ENCODE data around the gene CMPK2.

DNA sequence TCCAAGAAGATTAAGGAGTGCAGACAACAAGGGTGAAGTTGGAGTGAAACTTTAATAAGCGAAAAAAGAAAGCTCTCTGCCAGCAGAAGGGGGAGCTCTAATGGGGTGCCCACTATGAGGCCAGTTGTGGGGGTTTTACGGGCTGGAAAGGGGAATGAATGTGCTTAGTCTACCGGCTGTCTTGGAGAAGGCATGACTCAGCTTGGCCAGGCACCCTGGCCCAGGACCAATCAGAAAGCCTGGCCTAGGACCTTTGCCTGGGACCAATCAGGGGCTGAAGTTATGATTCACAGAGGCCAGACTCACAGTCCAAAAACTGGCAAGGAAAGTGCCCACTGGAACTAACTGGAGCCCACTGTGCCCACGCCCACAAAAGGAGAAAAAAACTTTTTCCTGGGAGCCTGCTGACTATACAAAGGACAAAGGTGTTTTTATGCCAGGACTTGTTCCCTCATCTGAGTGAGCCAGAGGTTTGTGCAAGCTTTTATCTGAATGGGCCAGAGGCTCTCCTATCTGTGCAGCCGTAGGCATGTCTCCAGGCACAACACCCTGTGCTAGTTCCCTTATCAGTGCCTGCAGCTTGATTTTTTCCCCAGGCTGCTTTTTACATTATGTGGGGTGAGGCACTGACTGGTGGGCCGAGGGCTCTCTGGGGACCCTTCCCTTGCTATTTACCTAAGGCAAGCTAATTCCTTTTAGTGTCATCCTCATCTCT lies 18.6 kb downstream of the CMPK2 start:
- TF ChIP-seq, protein P1, sequence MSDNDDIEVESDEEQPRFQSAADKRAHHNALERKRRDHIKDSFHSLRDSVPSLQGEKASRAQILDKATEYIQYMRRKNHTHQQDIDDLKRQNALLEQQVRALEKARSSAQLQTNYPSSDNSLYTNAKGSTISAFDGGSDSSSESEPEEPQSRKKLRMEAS (IDR thresholded peaks at IDR 0.05; ENCODE audit: low read depth, low read length) = no peak
- TF ChIP-seq, protein P2, sequence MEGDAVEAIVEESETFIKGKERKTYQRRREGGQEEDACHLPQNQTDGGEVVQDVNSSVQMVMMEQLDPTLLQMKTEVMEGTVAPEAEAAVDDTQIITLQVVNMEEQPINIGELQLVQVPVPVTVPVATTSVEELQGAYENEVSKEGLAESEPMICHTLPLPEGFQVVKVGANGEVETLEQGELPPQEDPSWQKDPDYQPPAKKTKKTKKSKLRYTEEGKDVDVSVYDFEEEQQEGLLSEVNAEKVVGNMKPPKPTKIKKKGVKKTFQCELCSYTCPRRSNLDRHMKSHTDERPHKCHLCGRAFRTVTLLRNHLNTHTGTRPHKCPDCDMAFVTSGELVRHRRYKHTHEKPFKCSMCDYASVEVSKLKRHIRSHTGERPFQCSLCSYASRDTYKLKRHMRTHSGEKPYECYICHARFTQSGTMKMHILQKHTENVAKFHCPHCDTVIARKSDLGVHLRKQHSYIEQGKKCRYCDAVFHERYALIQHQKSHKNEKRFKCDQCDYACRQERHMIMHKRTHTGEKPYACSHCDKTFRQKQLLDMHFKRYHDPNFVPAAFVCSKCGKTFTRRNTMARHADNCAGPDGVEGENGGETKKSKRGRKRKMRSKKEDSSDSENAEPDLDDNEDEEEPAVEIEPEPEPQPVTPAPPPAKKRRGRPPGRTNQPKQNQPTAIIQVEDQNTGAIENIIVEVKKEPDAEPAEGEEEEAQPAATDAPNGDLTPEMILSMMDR (IDR thresholded peaks at IDR 0.05 in 2 of 3, conservative IDR thresholded peaks at IDR 0.05 in 1 of 3; ENCODE audit: control insufficient read depth in 2 of 3, extremely low read depth in 1 of 3, insufficient read depth in 1 of 3, low read depth in 3 of 3, low read length in 3 of 3) = no peak
- TF ChIP-seq MEF2A (IDR thresholded peaks at IDR 0.05; ENCODE audit: insufficient read depth, low read depth, low read length) = no peak
- TF ChIP-seq, protein P3, sequence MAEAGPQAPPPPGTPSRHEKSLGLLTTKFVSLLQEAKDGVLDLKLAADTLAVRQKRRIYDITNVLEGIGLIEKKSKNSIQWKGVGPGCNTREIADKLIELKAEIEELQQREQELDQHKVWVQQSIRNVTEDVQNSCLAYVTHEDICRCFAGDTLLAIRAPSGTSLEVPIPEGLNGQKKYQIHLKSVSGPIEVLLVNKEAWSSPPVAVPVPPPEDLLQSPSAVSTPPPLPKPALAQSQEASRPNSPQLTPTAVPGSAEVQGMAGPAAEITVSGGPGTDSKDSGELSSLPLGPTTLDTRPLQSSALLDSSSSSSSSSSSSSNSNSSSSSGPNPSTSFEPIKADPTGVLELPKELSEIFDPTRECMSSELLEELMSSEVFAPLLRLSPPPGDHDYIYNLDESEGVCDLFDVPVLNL (IDR thresholded peaks at IDR 0.05; ENCODE audit: low read depth, low read length) = no peak
- TF ChIP-seq EZH2 (IDR thresholded peaks at IDR 0.05; ENCODE audit: borderline replicate concordance, control insufficient read depth, low read depth, low read length) = no peak
- no peak for TF ChIP-seq RAD21 (IDR thresholded peaks at IDR 0.05; ENCODE audit: insufficient read depth, low read depth, low read length)
- TF ChIP-seq, protein P4, sequence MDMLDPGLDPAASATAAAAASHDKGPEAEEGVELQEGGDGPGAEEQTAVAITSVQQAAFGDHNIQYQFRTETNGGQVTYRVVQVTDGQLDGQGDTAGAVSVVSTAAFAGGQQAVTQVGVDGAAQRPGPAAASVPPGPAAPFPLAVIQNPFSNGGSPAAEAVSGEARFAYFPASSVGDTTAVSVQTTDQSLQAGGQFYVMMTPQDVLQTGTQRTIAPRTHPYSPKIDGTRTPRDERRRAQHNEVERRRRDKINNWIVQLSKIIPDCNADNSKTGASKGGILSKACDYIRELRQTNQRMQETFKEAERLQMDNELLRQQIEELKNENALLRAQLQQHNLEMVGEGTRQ (IDR thresholded peaks at IDR 0.05; ENCODE audit: borderline replicate concordance, low read depth, low read length) = no peak
- TF ChIP-seq TAF1 (IDR thresholded peaks at IDR 0.05; ENCODE audit: borderline replicate concordance, low read depth, low read length) = no peak
- TF ChIP-seq, protein P5, sequence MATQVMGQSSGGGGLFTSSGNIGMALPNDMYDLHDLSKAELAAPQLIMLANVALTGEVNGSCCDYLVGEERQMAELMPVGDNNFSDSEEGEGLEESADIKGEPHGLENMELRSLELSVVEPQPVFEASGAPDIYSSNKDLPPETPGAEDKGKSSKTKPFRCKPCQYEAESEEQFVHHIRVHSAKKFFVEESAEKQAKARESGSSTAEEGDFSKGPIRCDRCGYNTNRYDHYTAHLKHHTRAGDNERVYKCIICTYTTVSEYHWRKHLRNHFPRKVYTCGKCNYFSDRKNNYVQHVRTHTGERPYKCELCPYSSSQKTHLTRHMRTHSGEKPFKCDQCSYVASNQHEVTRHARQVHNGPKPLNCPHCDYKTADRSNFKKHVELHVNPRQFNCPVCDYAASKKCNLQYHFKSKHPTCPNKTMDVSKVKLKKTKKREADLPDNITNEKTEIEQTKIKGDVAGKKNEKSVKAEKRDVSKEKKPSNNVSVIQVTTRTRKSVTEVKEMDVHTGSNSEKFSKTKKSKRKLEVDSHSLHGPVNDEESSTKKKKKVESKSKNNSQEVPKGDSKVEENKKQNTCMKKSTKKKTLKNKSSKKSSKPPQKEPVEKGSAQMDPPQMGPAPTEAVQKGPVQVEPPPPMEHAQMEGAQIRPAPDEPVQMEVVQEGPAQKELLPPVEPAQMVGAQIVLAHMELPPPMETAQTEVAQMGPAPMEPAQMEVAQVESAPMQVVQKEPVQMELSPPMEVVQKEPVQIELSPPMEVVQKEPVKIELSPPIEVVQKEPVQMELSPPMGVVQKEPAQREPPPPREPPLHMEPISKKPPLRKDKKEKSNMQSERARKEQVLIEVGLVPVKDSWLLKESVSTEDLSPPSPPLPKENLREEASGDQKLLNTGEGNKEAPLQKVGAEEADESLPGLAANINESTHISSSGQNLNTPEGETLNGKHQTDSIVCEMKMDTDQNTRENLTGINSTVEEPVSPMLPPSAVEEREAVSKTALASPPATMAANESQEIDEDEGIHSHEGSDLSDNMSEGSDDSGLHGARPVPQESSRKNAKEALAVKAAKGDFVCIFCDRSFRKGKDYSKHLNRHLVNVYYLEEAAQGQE (IDR thresholded peaks at IDR 0.05; ENCODE audit: low read depth, low read length) = no peak
- TF ChIP-seq EP300 (IDR thresholded peaks at IDR 0.05; ENCODE audit: borderline replicate concordance in 1 of 2, control insufficient read depth in 1 of 2, low read depth in 2 of 2, low read length in 2 of 2) = no peak
- no peak for TF ChIP-seq POLR2AphosphoS5 (IDR thresholded peaks at IDR 0.05; ENCODE audit: low read length)
- TF ChIP-seq, protein P6, sequence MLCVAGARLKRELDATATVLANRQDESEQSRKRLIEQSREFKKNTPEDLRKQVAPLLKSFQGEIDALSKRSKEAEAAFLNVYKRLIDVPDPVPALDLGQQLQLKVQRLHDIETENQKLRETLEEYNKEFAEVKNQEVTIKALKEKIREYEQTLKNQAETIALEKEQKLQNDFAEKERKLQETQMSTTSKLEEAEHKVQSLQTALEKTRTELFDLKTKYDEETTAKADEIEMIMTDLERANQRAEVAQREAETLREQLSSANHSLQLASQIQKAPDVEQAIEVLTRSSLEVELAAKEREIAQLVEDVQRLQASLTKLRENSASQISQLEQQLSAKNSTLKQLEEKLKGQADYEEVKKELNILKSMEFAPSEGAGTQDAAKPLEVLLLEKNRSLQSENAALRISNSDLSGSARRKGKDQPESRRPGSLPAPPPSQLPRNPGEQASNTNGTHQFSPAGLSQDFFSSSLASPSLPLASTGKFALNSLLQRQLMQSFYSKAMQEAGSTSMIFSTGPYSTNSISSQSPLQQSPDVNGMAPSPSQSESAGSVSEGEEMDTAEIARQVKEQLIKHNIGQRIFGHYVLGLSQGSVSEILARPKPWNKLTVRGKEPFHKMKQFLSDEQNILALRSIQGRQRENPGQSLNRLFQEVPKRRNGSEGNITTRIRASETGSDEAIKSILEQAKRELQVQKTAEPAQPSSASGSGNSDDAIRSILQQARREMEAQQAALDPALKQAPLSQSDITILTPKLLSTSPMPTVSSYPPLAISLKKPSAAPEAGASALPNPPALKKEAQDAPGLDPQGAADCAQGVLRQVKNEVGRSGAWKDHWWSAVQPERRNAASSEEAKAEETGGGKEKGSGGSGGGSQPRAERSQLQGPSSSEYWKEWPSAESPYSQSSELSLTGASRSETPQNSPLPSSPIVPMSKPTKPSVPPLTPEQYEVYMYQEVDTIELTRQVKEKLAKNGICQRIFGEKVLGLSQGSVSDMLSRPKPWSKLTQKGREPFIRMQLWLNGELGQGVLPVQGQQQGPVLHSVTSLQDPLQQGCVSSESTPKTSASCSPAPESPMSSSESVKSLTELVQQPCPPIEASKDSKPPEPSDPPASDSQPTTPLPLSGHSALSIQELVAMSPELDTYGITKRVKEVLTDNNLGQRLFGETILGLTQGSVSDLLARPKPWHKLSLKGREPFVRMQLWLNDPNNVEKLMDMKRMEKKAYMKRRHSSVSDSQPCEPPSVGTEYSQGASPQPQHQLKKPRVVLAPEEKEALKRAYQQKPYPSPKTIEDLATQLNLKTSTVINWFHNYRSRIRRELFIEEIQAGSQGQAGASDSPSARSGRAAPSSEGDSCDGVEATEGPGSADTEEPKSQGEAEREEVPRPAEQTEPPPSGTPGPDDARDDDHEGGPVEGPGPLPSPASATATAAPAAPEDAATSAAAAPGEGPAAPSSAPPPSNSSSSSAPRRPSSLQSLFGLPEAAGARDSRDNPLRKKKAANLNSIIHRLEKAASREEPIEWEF (IDR thresholded peaks at IDR 0.05; ENCODE audit: insufficient replicate concordance, low read depth, low read length) = no peak

All from GM12878 (cell line).